ENCODE data around the gene SHFL.

Gene SHFL

GRCh38 chr19:10141973-10142372, 55.9 kb downstream of the SHFL start:
- TF ChIP-seq, protein P1, sequence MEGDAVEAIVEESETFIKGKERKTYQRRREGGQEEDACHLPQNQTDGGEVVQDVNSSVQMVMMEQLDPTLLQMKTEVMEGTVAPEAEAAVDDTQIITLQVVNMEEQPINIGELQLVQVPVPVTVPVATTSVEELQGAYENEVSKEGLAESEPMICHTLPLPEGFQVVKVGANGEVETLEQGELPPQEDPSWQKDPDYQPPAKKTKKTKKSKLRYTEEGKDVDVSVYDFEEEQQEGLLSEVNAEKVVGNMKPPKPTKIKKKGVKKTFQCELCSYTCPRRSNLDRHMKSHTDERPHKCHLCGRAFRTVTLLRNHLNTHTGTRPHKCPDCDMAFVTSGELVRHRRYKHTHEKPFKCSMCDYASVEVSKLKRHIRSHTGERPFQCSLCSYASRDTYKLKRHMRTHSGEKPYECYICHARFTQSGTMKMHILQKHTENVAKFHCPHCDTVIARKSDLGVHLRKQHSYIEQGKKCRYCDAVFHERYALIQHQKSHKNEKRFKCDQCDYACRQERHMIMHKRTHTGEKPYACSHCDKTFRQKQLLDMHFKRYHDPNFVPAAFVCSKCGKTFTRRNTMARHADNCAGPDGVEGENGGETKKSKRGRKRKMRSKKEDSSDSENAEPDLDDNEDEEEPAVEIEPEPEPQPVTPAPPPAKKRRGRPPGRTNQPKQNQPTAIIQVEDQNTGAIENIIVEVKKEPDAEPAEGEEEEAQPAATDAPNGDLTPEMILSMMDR (IDR thresholded peaks at IDR 0.05; ENCODE audit: unreplicated experiment in 3 of 3): no peak
- H3K9me3 Mint-ChIP-seq: no peaks in the 10 kb centered on the region
- H3K27me3 Mint-ChIP-seq (ENCODE audit: low read depth): no peaks in the 10 kb centered on the region
- no peak overlapping the region for H3K27ac Mint-ChIP-seq
- H3K36me3 Mint-ChIP-seq (ENCODE audit: low read depth): peaks cover 45% of the 10 kb centered on the region
- H3K4me3 Mint-ChIP-seq: no peak overlapping the region
- H3K4me1 Mint-ChIP-seq: no peaks in the 10 kb centered on the region

Measured in nephron (organoid).